Adrenal gland (tissue), 12 donors: Measurements from ENCODE around the gene PLEKHA7. TPM values are rescaled to one million over a fixed set of nuclear protein-coding genes. Genes with fewer than 3 reads are reported as not detected.

ENCODE experiments used
- DNase-seq, 7 donors: peaks; one replicate each; pipeline ENCODE4 v3.0.0-alpha.2; 2019 to 2020
- H3K27ac ChIP-seq, 5 donors: fragments of 200-600 bp; sonication (generic) in 4 of 5; 1 replicate in 3 of 5; 2 replicates in 2 of 5; pipeline versions ENCODE4 v1.5.1 to v1.8.0; 2016 to 2020; ENCODE audit warnings: mild to moderate bottlenecking in 1 of 5
- H3K27me3 ChIP-seq: fragments of 200-600 bp; 2 replicates; pipeline ENCODE4 v1.8.0; 2021
- H3K36me3 ChIP-seq, 2 donors: fragments of 200-600 bp; replicated peaks in 1 of 2; 1 replicate in 1 of 2; 2 replicates in 1 of 2; pipeline versions ENCODE4 v1.5.1 to v1.8.0; 2018 to 2022
- H3K4me1 ChIP-seq, 2 donors: fragments of 200-600 bp; replicated peaks in 1 of 2; 1 replicate in 1 of 2; 2 replicates in 1 of 2; pipeline versions ENCODE4 v1.5.1 to v1.8.0; 2018 to 2021
- H3K4me3 ChIP-seq, 4 donors: fragments of 200-600 bp; sonication (generic) in 3 of 4; one replicate each; pipeline ENCODE4 v1.5.1; 2016 to 2018
- H3K9me3 ChIP-seq, 3 donors: fragments of 200-600 bp; sonication (generic) in 1 of 3; replicated peaks in 1 of 3; 1 replicate in 2 of 3; 2 replicates in 1 of 3; pipeline versions ENCODE4 v1.5.1 to v1.8.0; 2016 to 2021
- CTCF ChIP-seq, 6 experiments: fragments of 450-650 bp in 4 of 6; fragments of 200-600 bp in 2 of 6; sonication (generic) in 1 of 6; IDR thresholded peaks; 1 replicate in 5 of 6; 2 replicates in 1 of 6; pipeline versions ENCODE4 v1.5.1 to v1.8.0; 2016 to 2021; ENCODE audit warnings: antibody characterized with exemption in 6 of 6, mild to moderate bottlenecking in 2 of 6, moderate library complexity in 1 of 6
- POLR2A ChIP-seq, 2 donors: fragments of 450-650 bp; IDR thresholded peaks; one replicate each; pipeline ENCODE4 v1.6.1; 2017; ENCODE audit warnings: antibody characterized with exemption in 2 of 2, mild to moderate bottlenecking in 2 of 2, moderate library complexity in 1 of 2
- WGBS, 4 donors: extraction: QIAGEN DNeasy Blood & Tissue Kit in 2 of 4; methylation state at CpG; one replicate each; pipeline versions ENCODE4 v1.1.5 to v1.1.7; 2013 to 2017; 5-methylcytosine and 5-hydroxymethylcytosine counted together
- intact Hi-C, 2 donors: fragments of 100-400 bp; cut with DNase I; formaldehyde crosslinking; loops; one replicate each; pipeline versions ENCODE4 v1.14.1 to v1.15.0; 2022 to 2023
- polyA plus RNA-seq, 3 donors: library from polyadenylated mRNA; stranded (reverse); fragments of 200-250 nt in 2 of 3; fragments of 350-450 nt in 1 of 3; fragmentation: Illumina TruSeq in 1 of 3; extraction: RNeasy Lipid Tissue Mini Kit (QIAGEN cat#74804) in 1 of 3; gene quantifications; one replicate each; pipeline ENCODE4 v1.2.3, GENCODE V29; 2013 to 2014
- total RNA-seq, 9 donors: library from RNA; depleted of rRNA in 4 of 9; stranded (reverse); fragments of >200 nt in 4 of 9; fragments of 120-200 nt in 1 of 9; fragmentation: NEBNext Ultra II Directional in 1 of 9; extraction: Animal tissue kit (Norgen Biotek cat#: 25700) in 1 of 9; gene quantifications; one replicate each; pipeline versions ENCODE4 v1.1.0 to v1.2.4, GENCODE V29; 2013 to 2023
- donor health status: healthy with polysubstance abuse.
- donor health status: Bipolar disorder and iron deficiency.
- donor health status: DM: yes; HTN: yes; CAD: no.
- donor health status: DM: no; HTN: no; CAD: no.
- donor health status: DM: no; HTN: no; CAD: no.
- donor health status: DM: yes; HTN: yes; CAD: no.

Gene PLEKHA7
- total and polyA plus RNA-seq, 12 donors = 0.54 to 23.7 (median 2.7) TPM

DNA sequence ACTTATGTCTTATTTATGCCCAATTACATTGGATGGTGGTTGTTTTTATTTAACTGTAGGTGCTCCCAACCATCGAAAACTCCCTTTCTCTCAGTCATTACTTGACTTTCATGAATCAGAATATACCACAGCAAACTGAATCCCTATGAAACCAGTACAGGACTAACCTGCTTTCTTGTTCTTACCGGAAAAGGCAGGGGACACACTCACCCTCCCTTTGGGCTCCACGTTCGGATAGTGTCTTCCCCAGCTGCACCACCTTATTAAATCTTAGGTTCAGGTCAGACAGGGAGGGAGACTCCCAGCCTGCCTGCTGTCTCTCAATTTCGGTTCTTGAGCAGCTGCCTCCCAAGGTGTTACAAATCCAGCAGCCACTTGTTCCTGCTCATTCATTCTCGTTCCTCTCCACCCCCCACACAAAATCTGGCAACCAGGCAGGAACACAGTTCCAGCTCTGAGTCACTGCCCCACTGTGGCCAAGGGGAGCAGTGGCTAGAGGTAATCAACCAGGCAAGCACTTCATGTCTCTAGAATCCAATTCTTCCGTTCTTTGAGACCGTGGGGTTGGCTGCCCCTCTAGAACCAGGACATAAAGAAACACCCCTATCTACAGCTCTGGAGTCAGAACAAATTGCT lies 133.0 kb downstream of the PLEKHA7 start:
- no peak overlapping the region for H3K4me3 ChIP-seq
- no peaks in the 10 kb centered on the region for H3K27me3 ChIP-seq
- peak; percentile 53 to 83 (median 80) for DNase-seq
- no peaks in the 10 kb centered on the region for H3K9me3 ChIP-seq
- no peak overlapping the region for H3K27ac ChIP-seq
- WGBS, 4 donors = 49 to 56% (median 52%) methylated on average over 8 of the region's 8 CpGs
- H3K4me1 ChIP-seq = peaks cover 15 to 20% of the 10 kb centered on the region in 2 donors
- TF ChIP-seq CTCF (IDR thresholded peaks at IDR 0.05) (peak in 5 of 6 experiments; percentile 28 to 51 (median 37)), POLR2A (IDR thresholded peaks at IDR 0.05) (no peak)
- no peaks in the 10 kb centered on the region for H3K36me3 ChIP-seq
- intact Hi-C loops = no loop called here

DNA sequence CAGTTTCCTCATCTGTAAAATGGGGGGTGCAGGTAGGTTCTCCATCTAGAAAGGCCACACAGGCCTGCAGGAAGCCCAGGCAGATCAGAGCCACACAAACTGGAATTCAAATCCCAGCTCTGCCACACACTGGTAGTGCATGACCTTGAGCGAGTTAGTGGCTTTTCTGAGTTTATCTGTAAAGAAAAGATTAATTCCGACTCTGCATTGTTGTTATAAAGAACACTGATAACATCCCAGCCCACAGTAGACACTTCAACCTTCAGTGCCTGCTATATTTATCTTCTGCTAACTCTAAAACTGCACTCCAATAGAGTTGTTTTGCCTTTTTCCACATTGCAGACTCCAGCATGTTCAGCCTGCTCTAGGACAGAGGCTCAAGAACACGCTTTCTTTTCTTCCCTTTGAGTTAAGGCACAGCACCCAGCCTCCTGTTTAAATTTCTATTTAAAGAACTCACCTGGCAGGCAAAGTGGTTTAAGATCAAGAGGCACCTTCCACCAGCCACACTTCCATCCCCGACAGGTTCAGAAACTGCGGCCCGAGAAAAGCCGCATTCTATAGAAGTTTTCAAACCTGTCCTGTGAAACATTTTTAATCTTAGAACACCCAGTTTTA lies 133.9 kb downstream of the PLEKHA7 start:
- intact Hi-C loops = no loop called here
- Histone ChIP-seq H3K27me3 (no peaks in the 10 kb centered on the region), H3K4me1 (peaks cover 15 to 20% of the 10 kb centered on the region in 2 donors), H3K27ac (no peak overlapping the region), H3K36me3 (no peaks in the 10 kb centered on the region), H3K4me3 (no peak overlapping the region), H3K9me3 (no peaks in the 10 kb centered on the region)
- DNase-seq = peak in 4 of 7 donors; percentile 13 to 18 (median 17)
- WGBS, 4 donors = 55 to 70% (median 64%) methylated on average over 7 of the region's 7 CpGs
- TF ChIP-seq CTCF (IDR thresholded peaks at IDR 0.05) = no peak
- no peak for TF ChIP-seq POLR2A (IDR thresholded peaks at IDR 0.05)

GRCh38 chr11:16879690-16880089 lies 134.5 kb downstream of the PLEKHA7 start:
- Histone ChIP-seq H3K4me1 (peaks cover 15 to 20% of the 10 kb centered on the region in 2 donors), H3K9me3 (no peaks in the 10 kb centered on the region), H3K4me3 (no peak overlapping the region), H3K36me3 (no peaks in the 10 kb centered on the region), H3K27me3 (no peaks in the 10 kb centered on the region), H3K27ac (no peak overlapping the region)
- WGBS, 4 donors = 85 to 97% (median 94%) methylated on average over 2 of the region's 2 CpGs
- TF ChIP-seq CTCF (IDR thresholded peaks at IDR 0.05) = no peak
- no peak for TF ChIP-seq POLR2A (IDR thresholded peaks at IDR 0.05)
- DNase-seq = no peak
- intact Hi-C loops = loop anchor here (5.0 to 10.0 kb wide), 2 partner anchors 55 to 57 kb away; no protein-coding TSS in a partner anchor

- H3K36me3 ChIP-seq = no peaks in the 10 kb centered on the region
- H3K9me3 ChIP-seq = no peaks in the 10 kb centered on the region
- DNase-seq = no peak
- 67 to 94% (median 81%) methylated on average over 3 of the region's 3 CpGs for WGBS, 4 donors
- H3K27me3 ChIP-seq = no peaks in the 10 kb centered on the region
- intact Hi-C loops = loop anchor here (5.0 to 10.0 kb wide), 2 partner anchors 52 to 55 kb away; no protein-coding TSS in a partner anchor
- peaks cover 15 to 20% of the 10 kb centered on the region in 2 donors for H3K4me1 ChIP-seq
- TF ChIP-seq POLR2A (IDR thresholded peaks at IDR 0.05) (no peak), CTCF (IDR thresholded peaks at IDR 0.05) (no peak)
- no peak overlapping the region for H3K27ac ChIP-seq
- H3K4me3 ChIP-seq = no peak overlapping the region
Measured at GRCh38 chr11:16876837-16877236, 137.4 kb downstream of the PLEKHA7 start.
